Gastrocnemius medialis (tissue), 4 donors: ENCODE data around the gene CPNE7.

ENCODE experiments used
- CTCF ChIP-seq, 5 experiments: fragments of 450-650 bp in 3 of 5; fragments of 200-600 bp in 2 of 5; sonication (generic) in 2 of 5; IDR thresholded peaks in 4 of 5; conservative IDR thresholded peaks in 1 of 5; 1 replicate in 4 of 5; 2 replicates in 1 of 5; pipeline ENCODE4 v1.5.1; 2016 to 2019; ENCODE audit warnings: antibody characterized with exemption in 5 of 5, mild to moderate bottlenecking in 3 of 5, moderate library complexity in 3 of 5
- POLR2A ChIP-seq, 2 donors: fragments of 450-650 bp; IDR thresholded peaks; one replicate each; pipeline ENCODE4 v1.6.1; 2017; ENCODE audit warnings: antibody characterized with exemption in 2 of 2, mild to moderate bottlenecking in 2 of 2, moderate library complexity in 2 of 2

GRCh38 chr16:89638455-89638854 is 62.9 kb downstream of the CPNE7 start:
- TF ChIP-seq CTCF (IDR thresholded peaks at IDR 0.05 in 4 of 5, conservative IDR thresholded peaks at IDR 0.05 in 1 of 5) (no peak), POLR2A (IDR thresholded peaks at IDR 0.05) (no peak)
